ENCODE results near the gene SCN4B.
A peak's percentile ranks its signal among the peaks of the same experiment; 100 is the strongest.

SCN4B gene

GRCh38 chr11:118099838-118100556, 52.6 kb downstream of the SCN4B start:
- no peak for DNase-seq

DNA sequence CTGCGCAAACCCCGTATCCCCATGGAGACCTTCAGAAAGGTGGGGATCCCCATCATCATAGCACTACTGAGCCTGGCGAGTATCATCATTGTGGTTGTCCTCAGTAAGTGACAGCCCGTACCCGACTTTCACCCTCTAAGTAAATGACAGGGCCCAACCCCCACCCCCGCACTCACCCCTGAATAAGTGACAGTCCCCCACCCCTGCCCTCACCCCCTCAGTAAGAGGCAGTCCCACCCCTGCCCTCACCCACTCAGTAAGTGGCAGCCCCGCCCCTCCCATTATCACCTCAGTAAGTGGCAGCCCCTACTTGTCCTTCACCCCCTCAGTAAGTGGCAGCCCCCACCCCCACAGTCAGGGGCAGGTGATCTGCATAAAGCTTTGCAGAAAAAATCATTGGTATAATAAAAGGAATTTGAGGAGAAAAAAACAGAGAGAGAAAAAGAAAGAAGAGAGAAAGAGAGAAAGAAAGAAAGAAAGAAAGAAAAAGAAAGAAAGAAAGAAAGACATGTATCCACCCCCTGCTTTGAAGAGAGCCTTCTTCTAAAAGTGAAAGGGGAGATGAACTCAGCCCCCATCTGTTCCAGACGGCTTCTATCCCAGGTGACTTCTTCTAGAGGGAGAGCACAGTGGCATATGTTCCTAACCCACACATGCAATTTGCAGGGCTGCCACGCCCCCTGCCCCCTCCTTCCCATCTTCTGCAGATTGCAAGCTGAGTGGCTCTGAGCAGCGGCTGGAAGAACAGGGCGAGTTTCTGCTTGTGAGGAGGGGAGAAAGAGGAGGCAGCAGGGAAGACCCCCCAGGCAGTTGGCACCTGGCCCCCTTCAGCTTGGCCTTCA, 53.4 kb downstream of the SCN4B start:
- no peak for DNase-seq

GRCh38 chr11:118095967-118096367, 56.7 kb downstream of the SCN4B start:
- no peak for DNase-seq

GRCh38 chr11:118095493-118095892, 57.1 kb downstream of the SCN4B start:
- DNase-seq, result no peak

DNA sequence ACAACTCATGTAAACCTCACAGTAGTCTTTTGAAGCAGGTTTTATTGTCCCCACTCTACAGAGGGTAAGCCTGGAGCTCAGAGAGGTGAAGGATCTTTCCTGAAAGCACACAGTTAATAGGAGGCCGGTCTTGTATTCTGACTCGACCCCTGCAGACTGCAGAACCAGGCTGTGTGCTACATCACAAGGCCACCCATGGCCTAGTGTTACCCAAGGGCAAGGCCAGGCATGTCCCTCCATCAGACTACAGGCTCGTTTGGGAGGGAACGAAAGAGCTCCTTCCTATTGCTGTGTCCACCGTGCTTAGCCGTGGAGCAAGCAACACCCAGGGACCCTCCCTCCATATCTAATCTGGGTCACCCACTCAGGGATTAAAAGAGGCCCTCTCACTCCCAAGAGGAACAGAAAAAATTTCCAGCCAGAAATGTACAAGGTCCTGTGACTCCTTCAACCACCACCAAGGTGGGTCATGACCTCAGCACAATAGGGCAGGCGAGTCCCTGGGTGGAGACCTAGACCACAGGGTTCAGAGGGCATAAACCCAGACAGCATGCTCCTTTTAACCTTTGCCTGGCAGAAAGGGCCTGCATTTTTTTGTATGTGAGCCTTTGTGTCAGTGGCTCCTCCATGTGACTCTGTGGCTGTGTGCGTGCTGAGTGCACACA, 59.6 kb downstream of the SCN4B start:
- no peak for DNase-seq

GRCh38 chr11:118091690-118092089, 60.9 kb downstream of the SCN4B start:
- DNase-seq, result no peak

DNA sequence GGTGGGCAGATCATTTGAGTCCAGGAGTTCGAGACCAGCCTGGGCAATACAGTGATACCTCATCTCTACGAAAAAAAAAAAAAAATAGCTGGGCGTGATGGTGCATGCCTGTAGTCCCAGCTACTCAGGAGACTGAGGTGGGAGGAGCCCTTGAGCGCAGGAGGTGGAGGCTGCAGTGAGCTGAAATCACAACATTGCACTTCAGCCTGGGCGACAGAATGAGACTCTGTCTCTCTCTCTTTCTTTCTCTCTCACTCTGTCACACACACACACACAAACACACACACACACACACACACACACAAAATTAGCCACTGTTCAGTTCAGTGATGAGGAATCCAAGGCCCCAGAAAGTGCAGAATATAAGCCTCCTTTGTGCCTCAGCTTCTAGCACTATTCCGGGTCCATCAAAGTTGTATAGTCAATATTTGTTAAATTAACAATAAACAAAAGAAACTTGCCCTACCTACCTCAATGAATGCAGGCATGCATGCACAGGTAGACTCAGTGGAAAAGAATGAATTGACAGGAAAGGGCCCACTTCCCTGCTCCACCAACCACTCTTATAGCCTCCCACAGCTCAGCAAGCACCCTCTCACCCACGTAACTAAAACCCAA, 62.0 kb downstream of the SCN4B start:
- DNase-seq, result no peak

GRCh38 chr11:118088531-118088930, 64.1 kb downstream of the SCN4B start:
- DNase-seq, result peak; percentile 4

- DNase-seq, result no peak
These were observed 64.7 kb downstream of the SCN4B start for GRCh38 chr11:118087931-118088330.

DNA sequence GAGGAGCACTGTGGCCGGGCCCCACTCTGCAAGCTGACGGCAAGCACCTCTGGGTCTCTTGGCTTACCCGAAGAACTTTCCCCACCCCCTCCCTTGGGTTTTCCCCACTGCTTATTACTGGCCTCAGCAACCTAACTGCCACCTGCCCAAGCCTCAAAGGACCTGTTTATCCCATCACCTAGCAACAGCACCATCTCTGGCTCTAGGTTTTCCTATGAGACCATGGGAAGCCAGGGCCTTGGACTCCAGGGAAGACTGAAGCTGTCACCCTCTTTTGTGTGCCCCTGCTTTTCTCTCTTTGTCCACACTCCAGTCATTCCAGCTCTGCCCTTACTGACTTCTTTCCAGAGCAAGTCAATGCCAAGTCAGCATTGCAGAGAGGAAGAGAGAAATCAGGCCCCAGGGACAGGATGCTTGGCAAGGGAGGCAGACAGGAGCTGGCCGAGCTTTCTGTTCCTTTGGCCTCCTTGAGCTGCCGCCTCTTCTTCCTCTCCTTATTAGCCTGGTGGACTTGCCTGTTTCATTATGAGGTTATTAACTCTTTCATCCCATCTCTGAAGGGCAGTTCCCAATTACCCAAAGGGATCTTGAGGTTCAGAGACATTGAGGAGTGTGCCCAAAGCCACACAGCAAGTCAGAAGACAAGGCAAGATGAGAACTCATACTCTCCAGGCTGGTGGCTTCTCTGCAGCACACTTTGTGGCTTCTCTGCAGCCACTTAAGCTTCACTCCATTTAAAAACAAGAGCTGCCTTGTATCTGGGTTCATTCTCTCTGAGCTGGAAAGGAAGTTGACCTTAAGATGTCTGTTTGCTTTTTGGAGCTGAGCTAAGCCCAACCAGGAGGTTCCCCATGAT, 65.5 kb downstream of the SCN4B start, which contains the start of gene SMIM35:
Gene SMIM35, minus strand, starts transcription at position 51 of the 856 bp plus-strand sequence. CDS start 206 bp downstream, outside the sequence.
- DNase-seq, result no peak

GRCh38 chr11:118084656-118085055, 68.0 kb downstream of the SCN4B start:
- DNase-seq, result no peak

DNA sequence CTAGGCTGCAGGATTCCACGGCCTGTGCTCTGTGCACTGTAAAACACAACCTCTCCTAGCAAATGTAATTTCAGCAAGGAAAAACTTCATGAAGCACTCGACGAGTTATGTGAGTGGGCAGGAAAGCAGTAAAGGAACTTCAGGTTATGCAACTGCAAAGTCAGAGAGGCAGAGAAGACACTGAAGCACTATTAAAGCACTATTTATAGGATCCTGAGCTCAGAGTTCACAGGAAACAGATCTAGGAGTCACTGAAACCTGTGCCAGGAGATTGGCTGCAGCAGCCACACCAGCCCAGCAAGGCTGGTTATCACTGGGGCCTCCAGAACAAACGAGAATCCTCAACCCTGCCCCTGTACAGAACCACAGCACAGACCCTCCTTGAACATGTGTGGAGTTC, 68.4 kb downstream of the SCN4B start:
- no peak for DNase-seq
